Adipocyte (in vitro differentiated cells): ENCODE results near the gene DRAM2.
A peak's percentile ranks its signal among the peaks of the same experiment; 100 is the strongest.
"Not testable (repeated sequence)": the region's sequence is repeated elsewhere in the genome, so short reads cannot be mapped to it uniquely, and the experiment has no call there.

Experiments
- DNase-seq: peaks from one replicate; pipeline ENCODE4 v3.0.0-alpha.2; 2015; ENCODE audit warnings: low read depth
- H3K27me3 ChIP-seq: replicated peaks from 2 replicates; pipeline ENCODE4 v1.7.0; 2013; ENCODE audit warnings: mild to moderate bottlenecking, low read length, moderate library complexity; ENCODE audit not compliant: control insufficient read depth, insufficient read depth
- H3K36me3 ChIP-seq: 2 replicates; pipeline ENCODE4 v1.7.0; 2013; ENCODE audit warnings: low read length, mild to moderate bottlenecking, moderate library complexity; ENCODE audit not compliant: control insufficient read depth, insufficient read depth, severe bottlenecking
- H3K4me1 ChIP-seq: 2 replicates; pipeline ENCODE4 v1.7.0; 2013; ENCODE audit warnings: mild to moderate bottlenecking, low read length, moderate library complexity; ENCODE audit not compliant: control insufficient read depth, insufficient read depth
- H3K4me3 ChIP-seq: 2 replicates; pipeline ENCODE4 v1.7.0; 2013; ENCODE audit warnings: mild to moderate bottlenecking, low read length, moderate library complexity
- H3K9ac ChIP-seq: 2 replicates; pipeline ENCODE4 v1.7.0; 2013; ENCODE audit warnings: mild to moderate bottlenecking, low read length, moderate library complexity
- H3K9me3 ChIP-seq: 2 replicates; pipeline ENCODE4 v1.7.0; 2013; ENCODE audit warnings: mild to moderate bottlenecking, low read length, moderate library complexity; ENCODE audit not compliant: control insufficient read depth

Gene DRAM2

GRCh38 chr1:111101854-111102642, 37.8 kb downstream of the DRAM2 start:
- Histone ChIP-seq H3K4me3 (no peak overlapping the region), H3K9ac (no peak overlapping the region), H3K27me3 (no peaks in the 10 kb centered on the region), H3K36me3 (no peaks in the 10 kb centered on the region), H3K4me1 (no peaks in the 10 kb centered on the region), H3K9me3 (peaks cover 45% of the 10 kb centered on the region)
- no peak for DNase-seq

- H3K27me3 ChIP-seq = no peaks in the 10 kb centered on the region
- no peak for DNase-seq
- H3K4me3 ChIP-seq = no peak overlapping the region
- H3K9me3 ChIP-seq = peaks cover 46% of the 10 kb centered on the region
- no peak overlapping the region for H3K9ac ChIP-seq
- H3K36me3 ChIP-seq = no peaks in the 10 kb centered on the region
- H3K4me1 ChIP-seq = no peaks in the 10 kb centered on the region
Observed at GRCh38 chr1:111099289-111099688, 40.6 kb downstream of the DRAM2 start.

- Histone ChIP-seq H3K36me3 (no peaks in the 10 kb centered on the region), H3K4me3 (no peak overlapping the region), H3K9ac (no peak overlapping the region), H3K9me3 (peaks cover 41% of the 10 kb centered on the region), H3K4me1 (no peaks in the 10 kb centered on the region), H3K27me3 (no peaks in the 10 kb centered on the region)
- no peak for DNase-seq
Observed at GRCh38 chr1:111097356-111098099, 42.4 kb downstream of the DRAM2 start.

- not testable (repeated sequence) for H3K27me3 ChIP-seq, H3K36me3 ChIP-seq, DNase-seq, H3K9ac ChIP-seq, H3K4me3 ChIP-seq, H3K4me1 ChIP-seq
- peaks cover 25% of the 10 kb centered on the region for H3K9me3 ChIP-seq
Observed at GRCh38 chr1:111095421-111095820, 44.5 kb downstream of the DRAM2 start.

GRCh38 chr1:111089638-111090037, 50.3 kb downstream of the DRAM2 start:
- Histone ChIP-seq H3K36me3 (no peaks in the 10 kb centered on the region), H3K9me3 (peaks cover 5% of the 10 kb centered on the region), H3K4me3 (no peak overlapping the region), H3K27me3 (no peaks in the 10 kb centered on the region), H3K9ac (no peak overlapping the region), H3K4me1 (no peaks in the 10 kb centered on the region)
- DNase-seq = no peak

GRCh38 chr1:111085676-111086075, 54.2 kb downstream of the DRAM2 start:
- Histone ChIP-seq H3K27me3 (no peaks in the 10 kb centered on the region), H3K36me3 (no peaks in the 10 kb centered on the region), H3K9me3 (peaks cover 9% of the 10 kb centered on the region), H3K4me3 (no peak overlapping the region), H3K4me1 (peaks cover 12% of the 10 kb centered on the region), H3K9ac (no peak overlapping the region)
- no peak for DNase-seq

GRCh38 chr1:111084999-111085398, 54.9 kb downstream of the DRAM2 start:
- Histone ChIP-seq H3K27me3 (no peaks in the 10 kb centered on the region), H3K9me3 (peaks cover 9% of the 10 kb centered on the region), H3K4me3 (no peak overlapping the region), H3K36me3 (no peaks in the 10 kb centered on the region), H3K9ac (no peak overlapping the region), H3K4me1 (peaks cover 12% of the 10 kb centered on the region)
- DNase-seq = no peak

- Histone ChIP-seq H3K27me3 (no peaks in the 10 kb centered on the region), H3K9me3 (peaks cover 9% of the 10 kb centered on the region), H3K4me1 (peaks cover 12% of the 10 kb centered on the region), H3K36me3 (no peaks in the 10 kb centered on the region), H3K9ac (no peak overlapping the region), H3K4me3 (peak overlapping the region; percentile 15)
- DNase-seq = peak; percentile 88
Observed at GRCh38 chr1:111082421-111083203, 57.3 kb downstream of the DRAM2 start.

- H3K4me1 ChIP-seq = peaks cover 12% of the 10 kb centered on the region
- not testable (repeated sequence) for DNase-seq, H3K36me3 ChIP-seq, H3K9ac ChIP-seq, H3K27me3 ChIP-seq, H3K4me3 ChIP-seq, H3K9me3 ChIP-seq
Observed at GRCh38 chr1:111079329-111079728, 60.6 kb downstream of the DRAM2 start.

- not testable (repeated sequence) for H3K4me1 ChIP-seq, H3K27me3 ChIP-seq, H3K9ac ChIP-seq, H3K4me3 ChIP-seq, DNase-seq, H3K9me3 ChIP-seq, H3K36me3 ChIP-seq
Observed at GRCh38 chr1:111077312-111077711, 62.6 kb downstream of the DRAM2 start.
